COLO668 (cell line): ENCODE data around the gene CFAP97D2.
"Not testable (repeated sequence)": the region's sequence is repeated elsewhere in the genome, so short reads cannot be mapped to it uniquely, and the experiment has no call there.

Experiments
- DNase-seq: peaks from one replicate; lab custom pipeline; 2025; ENCODE audit not compliant: unreplicated experiment; lab: John Stamatoyannopoulos, UW

CFAP97D2 gene

DNA sequence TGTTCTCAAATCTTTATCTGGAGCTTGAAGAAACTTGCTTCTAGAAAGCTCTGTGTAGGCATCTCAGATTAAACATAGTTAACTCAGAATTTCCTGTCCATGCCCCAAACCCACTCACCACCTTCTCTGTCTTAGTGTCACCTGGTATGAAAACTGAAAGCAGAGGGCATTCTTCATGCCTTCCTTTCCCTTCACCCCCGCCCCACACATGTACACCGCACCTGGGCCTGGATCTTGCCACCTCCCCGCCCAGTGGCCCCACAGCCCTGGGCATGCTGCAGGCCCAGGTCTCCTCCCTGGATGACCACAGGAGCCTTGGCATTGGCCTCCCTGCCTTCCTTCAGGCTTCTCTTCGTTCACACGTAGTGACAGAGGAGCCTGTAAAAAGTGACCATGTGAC lies 15.8 kb downstream of the CFAP97D2 start:
- DNase-seq: no peak

DNA sequence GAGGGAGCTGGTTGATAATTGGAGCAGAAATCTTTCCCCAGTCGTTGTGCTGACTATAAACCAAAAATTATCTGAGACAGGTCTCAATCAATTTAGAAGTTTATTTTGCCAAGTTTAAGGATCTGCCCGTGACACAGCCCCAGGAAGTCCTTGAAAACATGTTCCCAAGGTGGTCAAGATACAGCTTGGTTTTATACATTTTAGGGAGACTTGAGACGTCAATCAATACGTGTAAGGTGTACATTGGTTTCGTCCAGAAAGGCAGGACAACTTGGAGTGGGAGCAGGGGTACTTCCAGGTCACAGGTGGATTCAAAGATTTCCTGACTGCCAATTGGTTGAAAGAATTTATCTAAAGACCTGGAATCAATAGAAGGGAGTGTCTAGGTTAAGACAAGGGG lies 17.6 kb downstream of the CFAP97D2 start:
- DNase-seq: no peak

DNA sequence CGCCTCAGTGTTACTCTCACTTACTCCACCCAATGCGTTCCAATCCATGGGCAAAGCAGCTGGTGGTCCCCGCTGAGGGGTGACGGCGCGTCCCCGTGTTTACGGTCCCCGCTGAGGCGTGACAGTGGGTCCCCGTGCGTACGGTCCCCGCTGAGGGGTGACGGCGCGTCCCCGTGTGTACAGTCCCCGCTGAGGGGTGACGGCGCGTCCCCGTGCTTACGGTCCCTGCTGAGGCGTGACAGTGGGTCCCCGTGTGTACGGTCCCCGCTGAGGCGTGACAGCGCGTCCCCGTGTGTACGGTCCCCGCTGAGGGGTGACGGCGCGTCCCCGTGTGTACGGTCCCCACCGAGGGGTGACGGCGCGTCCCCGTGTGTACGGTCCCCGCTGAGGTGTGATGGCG lies 19.5 kb downstream of the CFAP97D2 start:
- DNase-seq: no peak

DNA sequence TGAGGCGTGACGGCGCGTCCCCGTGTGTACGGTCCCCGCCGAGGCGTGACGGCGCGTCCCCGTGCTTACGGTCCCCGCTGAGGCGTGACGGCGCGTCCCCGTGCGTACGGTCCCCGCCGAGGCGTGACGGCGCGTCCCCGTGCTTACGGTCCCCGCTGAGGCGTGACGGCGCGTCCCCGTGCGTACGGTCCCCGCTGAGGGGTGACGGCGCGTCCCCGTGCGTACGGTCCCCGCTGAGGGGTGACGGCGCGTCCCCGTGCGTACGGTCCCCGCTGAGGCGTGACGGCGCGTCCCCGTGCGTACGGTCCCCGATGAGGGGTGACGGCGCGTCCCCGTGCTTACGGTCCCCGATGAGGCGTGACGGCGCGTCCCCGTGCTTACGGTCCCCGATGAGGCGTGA lies 20.5 kb downstream of the CFAP97D2 start:
- DNase-seq: not testable (repeated sequence)

DNA sequence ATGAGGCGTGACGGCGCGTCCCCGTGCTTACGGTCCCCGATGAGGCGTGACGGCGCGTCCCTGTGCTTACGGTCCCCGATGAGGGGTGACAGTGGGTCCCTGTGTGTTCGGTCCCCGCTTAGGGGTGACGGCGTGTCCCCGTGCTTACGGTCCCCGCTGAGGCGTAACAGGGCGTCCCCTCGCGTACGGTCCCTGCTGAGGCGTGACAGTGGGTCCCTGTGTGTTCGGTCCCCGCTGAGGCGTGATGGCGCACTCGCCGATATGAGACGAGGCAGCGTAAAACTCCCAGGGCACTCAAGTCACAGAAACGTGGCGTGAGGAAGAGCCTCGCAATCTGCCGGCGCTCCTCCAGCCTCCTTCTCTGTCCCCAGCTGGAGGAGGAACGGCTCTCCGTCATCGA lies 20.9 kb downstream of the CFAP97D2 start:
- peak; percentile 49 for DNase-seq

DNA sequence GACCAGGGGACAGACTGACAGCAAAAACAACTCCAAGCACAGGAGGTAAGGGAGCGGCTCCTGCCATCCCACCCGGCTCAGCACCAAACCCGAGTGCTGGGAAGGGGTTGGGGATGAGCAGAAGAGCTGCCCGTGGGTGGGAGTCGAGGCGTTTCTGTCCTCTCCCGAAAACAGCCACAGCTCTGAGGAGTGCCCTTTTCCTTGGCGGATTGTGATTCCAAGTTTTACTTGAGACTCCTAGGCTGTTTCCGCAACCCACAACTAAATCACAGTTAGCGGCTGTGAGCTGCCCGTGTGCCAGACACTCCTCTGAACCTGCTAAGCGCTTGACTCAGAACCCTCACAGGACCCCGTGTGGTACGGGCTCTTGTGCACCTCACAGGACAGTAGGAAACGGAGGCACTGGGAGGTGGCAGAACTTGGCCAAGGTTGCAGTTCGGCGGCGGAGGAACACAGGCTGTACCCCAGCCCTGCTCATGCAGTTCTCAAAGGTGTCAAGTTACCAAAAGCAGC lies 21.4 kb downstream of the CFAP97D2 start:
- DNase-seq: no peak

DNA sequence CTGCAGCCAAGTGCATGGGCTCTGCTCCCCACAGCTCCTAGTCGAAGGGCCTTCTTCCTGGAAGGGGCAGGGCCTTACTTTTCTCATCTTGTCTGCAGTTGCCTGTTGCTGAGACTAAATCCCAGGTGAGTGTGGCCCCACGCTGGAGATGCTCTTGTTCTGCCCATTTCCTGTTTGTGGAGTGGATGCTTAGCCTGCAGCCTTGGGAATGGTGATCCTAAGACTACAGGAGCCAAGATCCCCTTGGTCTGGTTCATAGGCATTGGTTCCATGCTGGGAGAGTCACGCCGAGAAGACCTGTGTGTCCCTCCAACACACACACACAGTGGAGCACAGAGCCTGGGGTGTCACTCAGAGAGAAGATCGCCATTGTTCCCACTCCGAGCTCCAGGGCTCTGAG lies 23.5 kb downstream of the CFAP97D2 start:
- DNase-seq: no peak

DNA sequence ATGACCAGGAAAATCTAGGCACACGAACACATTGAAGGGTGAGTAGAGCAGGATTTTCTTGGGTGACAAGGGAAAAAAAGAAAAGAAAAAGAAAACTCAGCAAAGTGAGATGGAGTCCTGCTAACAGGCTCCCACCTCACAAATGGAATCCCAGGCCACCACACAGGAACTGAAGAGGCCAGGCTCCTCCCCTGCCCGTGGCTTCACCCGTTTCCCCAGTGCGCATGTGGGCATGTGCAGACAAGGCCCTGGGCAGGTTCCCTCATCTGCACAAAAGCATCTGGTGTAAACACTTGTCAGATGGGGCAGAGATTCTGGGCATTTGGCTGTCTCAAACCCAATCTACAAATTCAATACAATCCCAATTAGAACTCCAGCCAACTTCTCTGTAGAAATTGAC lies 24.5 kb downstream of the CFAP97D2 start:
- DNase-seq: no peak

DNA sequence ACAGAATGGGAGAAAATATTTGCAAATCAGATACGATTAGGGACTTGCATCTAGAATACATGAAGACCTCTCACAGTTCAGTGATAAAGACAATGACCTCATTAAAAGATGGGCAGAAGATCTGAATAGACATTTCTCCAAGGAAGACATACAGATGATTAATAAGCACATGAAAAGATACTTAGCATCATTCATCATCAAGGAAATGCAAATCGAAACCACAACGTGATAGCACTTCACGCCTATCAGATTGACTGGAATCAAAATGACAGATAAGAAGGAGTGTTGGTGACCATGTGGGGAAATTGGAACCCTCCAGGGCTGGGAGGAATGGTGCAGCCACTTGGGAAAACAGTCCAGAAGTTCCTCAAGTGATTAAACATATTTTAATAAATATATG lies 25.8 kb downstream of the CFAP97D2 start:
- DNase-seq: no peak

DNA sequence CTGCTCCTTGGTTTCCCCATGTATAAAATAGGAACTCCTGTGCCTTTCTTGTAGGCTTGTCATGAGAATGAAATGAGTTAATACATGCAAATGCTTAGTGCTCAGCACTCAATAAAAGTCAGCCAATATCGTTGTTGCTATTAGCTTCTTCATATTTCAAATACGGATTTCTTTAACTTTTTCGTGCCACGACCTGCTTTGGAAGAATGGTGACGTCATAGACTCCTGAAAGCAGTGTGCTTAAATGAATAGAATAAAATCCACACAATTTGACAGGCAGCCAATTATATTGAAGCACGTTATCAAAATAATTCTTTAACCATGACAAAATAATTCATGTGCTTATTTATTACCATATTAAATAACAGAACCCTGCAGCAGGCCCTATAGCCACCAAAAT lies 29.1 kb downstream of the CFAP97D2 start:
- no peak for DNase-seq

DNA sequence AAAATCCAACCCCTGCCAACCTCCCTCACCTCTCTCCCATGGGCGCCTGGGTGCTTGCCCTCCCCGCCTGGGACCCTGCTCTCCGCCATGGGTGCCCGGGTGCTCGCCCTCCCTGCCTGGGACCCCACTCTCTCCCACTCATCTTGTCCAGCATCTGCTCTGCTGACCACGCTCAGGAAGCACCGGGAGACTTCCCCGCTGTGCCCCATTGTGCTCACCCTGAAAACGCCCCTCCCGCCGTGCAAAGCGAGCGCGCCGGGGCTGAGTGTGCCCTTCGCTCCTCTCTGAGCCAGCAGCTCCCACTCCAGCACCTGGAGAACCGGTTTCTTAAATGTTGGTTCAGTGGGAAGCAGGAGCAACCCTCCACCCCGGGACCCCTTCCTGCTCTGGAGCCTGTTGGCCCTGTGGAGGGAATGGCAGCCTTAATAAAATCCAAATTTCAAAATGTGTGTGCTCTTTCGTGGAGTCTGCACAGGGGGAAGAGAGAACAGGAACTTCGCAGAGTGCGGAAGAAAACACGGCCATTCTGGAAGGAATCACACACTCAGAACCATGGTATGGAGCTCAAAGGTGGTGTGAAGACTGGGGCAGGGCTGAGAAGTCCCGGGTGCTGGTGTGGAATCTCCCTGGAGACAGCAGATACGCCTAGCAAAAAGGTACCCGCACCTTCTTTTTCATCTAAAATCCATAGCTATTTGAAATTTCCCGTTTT lies 32.5 kb downstream of the CFAP97D2 start:
- peak; percentile 39 for DNase-seq

DNA sequence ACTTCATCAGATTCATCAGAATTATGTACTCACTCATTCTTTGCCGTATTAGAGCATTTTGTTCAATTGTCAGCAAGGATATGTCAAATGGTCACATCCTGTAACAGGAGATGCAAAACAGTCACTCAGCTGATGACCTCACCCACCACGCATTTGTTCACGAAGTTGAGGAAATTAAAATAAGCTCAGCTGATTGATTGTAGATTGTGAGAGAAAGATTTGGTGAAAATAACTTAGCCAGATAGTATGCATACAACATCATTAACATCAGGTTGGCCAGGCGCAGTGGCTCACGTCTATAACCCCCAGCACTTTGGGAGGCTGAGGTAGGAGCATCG lies 33.1 kb downstream of the CFAP97D2 start:
- no peak for DNase-seq

DNA sequence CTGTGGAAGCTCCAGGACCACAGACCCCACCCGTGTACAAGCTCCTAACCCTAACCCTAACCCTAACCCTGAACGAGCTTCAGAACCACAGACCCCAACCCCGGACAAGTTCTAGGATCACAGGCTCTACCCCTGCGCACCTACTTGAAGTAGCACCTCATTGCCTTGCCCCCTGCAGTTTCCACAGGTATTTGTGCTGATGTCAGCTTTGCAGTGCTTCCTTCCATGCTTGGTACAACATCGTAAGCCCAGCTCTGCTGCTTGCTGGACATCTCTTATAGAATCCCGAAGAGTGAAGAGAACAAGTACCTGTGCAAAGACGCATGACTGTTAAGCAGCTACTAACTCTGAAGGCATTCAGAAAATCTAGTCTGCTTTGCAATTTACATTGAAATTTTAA lies 34.9 kb downstream of the CFAP97D2 start:
- no peak for DNase-seq

DNA sequence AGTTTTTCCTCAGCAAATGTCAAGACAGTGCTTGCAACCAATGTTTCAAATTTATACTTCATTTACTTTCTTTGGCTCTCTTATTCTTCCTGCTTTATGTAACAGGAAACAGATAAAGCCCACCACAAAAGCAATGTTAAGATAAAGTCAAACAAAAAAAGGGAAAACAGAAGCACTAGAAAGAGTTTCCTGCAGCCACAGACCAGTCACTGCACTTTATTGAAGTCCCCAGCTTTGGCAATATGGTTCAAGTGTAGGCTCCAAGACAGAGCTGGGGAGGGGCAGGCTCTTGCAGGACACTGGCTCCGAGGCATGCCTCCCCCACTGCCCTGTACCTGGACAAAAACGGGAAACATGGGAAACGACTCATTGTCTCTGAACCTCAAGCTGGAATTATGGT lies 40.3 kb downstream of the CFAP97D2 start:
- DNase-seq: no peak

DNA sequence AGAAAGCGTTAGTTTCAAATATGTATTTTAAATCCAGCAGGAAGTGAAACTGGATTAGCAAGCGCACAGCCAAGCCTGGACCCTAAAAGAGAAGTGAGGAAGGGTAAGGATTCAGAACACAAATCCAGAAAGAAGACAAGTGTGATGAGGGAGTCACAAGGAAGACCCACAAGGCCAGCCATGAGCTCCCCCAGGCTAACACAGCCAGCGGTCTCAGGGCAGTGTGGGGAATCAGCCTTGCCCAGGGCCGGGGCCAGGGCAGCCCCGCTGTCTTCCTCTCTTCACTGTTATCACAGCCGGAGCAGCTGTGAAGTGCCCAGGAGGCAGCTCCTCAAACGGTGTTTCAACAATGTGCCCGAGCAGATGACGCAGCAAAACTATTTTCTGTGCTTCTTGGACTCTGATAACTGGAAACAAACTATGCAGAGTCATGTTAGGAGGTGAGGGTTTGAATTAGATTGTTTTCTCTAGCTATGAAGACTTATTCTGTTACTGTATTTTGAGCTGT lies 43.5 kb downstream of the CFAP97D2 start:
- no peak for DNase-seq

DNA sequence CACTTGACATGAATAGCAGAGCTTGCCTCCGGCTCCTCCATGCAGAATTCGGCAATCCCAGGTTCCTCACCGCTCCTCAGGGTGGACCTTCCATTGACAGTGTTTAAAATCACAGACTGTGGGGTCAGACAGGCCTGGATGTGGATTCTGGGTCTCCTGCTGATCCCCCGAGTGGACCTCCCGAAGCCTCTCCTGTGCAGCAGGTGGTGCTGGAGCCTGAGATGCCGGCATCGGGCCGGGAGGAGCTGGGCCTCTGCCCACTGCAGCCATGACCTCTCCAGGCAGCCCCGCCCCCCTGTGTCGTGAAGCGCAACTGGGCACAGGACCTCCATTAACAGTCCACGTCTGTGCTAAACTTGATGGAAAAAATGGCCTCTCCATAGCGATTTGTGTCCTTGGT lies 45.1 kb downstream of the CFAP97D2 start:
- DNase-seq: no peak

DNA sequence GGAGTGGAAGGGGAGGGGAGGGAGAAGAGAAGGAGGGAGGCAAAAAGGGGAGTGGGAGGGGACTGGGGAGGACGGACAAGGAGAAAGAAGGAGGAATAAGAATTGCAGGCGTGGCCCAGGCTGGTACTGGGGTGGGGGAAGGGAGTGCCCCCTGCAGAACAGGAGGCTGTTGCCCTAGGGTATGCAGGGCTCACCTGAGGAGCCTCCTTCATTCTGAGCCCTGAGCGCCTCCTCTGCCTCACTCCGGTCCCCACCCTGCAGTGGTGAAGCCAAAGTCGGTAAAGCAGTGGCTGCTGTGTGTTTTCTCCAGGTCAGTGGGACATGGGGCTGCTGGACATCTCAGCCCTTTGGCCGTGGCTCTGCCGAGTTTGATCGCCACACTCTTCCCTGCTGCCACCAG lies 46.6 kb downstream of the CFAP97D2 start:
- no peak for DNase-seq

DNA sequence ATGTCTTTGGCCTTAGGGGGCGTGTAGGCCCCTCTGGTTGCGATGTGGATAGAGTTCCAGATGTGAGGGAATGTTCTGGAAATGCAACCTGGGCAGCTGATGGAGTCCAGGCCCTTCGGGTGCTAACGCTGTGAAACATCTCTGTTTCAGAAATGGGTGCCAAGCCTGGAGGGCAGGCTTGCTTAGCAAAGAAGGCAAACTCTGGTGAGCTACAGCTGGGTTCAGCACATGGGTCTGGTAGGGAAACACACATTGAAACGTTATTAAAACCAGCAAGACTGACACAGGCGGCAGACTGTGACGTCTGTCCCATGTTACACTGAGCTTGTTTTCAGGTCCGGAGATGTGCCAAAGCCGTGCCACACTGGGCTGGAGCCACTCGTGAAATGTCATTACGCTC lies 47.0 kb downstream of the CFAP97D2 start:
- no peak for DNase-seq

DNA sequence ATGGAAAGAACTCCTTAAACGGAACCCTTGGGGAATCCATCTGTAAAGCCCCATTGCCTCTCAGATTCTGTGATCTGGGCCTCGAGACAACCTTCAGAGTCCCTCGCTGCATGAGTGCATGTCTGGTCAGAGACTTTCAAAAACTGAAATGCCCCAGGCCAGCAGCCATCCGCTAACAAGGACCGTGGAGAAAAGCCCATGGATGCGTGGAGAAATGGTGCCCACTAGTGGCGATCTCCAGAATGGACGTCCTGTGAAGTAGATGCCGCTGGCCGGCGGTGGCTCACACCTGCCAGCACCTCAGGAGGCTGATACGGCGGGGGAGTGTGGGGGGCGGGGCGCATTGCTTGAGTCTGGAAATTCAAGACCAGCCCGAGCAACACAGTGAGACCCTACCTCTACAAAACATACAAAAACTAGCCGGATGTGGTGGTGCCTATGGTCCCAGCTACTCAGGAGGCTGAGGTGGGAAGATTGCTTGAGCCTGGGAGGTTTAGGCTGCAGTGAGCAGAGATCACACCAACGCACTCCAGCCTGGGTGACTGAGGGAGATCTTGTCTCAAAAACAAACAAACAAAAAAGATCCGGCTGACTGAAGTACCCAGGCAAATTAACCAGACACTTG lies 47.8 kb downstream of the CFAP97D2 start:
- DNase-seq: peak; percentile 95

DNA sequence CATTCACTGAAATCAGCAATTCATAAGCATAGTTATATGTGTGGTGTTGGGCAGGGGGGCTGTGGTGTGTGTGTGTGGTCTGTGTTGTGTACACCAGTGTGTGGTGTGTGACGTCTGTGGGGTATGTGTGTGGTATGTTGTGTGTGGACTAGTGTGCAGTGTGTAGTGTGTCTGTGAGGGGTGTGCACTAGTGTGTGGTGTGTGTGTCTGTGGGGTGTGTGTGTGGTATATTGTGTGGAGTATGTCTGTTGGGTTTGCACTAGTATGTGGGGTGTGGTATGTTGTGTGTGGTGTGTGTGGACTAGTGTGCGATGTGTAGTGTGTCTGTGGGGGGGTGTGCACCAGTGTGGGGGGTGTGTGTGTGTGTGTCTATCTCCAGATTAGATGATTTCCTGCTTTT lies 48.5 kb downstream of the CFAP97D2 start:
- no peak for DNase-seq

DNA sequence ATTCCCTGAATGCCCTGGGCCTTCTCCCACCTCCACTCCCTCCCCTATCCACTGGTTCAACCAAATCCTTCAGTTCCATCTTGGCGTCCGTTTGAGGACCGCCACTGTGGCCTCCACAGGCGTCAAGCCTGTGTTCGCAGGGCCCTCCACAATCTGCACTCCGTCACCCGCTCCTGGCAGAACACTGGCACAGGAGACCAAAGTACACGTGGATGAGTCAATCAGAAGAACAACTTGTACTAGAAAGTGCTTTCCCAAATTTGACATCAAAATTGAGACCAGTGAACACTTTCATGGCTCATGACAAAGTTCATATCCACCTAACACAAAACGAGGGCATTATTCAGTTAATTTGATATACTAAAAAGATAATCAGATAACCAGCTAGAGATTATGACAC lies 49.1 kb downstream of the CFAP97D2 start:
- DNase-seq: no peak

DNA sequence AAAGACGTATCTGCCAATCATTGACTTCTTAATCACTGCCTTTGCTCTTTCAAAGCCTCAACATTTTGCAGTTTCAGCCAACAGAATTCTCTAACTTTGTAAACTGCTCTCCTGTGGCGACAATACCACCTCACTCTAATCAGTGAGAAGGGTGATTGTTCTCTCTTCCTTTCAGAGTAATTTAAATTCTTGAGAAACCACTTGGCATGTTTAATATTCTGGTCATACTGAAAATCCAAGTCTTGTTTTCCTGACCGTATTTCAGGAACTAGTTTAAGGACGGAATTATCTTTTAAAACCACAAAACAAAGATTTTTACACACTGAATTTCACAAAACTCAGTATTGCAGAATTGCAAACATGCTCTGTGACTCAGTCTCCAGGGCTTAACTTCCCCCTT lies 50.4 kb downstream of the CFAP97D2 start:
- no peak for DNase-seq

DNA sequence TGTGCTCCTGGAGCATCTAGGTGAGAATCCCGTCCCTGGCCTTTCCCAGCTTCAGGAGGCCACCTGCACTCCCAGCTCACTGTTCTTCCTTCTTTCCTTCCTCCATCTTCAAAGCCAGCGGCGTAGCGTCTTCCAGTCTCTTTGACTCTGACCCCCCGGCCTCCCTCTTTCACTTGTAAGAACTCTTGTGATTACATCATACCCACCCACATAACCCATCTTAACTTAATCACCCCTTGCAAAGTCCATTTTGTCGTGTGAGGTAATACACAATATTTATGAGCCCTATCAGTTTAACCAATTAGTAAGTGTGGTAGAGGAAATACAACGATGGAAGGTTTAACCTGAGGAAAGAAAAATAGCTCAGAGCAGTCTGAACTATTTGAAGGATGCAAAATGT lies 51.1 kb downstream of the CFAP97D2 start:
- no peak for DNase-seq
